VCaP (cell line): ENCODE data around the gene KLHL25.
A peak's percentile ranks its signal among the peaks of the same experiment; 100 is the strongest.

ENCODE experiments used
- H3K27ac ChIP-seq: fragments of 450-650 bp; 2 replicates; pipeline ENCODE4 v1.5.1; 2017
- TF ChIP-seq, protein P1 (sequence below): fragments of 450-650 bp; conservative IDR thresholded peaks from 2 replicates; pipeline ENCODE4 v1.5.1; 2017; ENCODE audit warnings: mild to moderate bottlenecking, moderate library complexity

KLHL25 gene, protein sequence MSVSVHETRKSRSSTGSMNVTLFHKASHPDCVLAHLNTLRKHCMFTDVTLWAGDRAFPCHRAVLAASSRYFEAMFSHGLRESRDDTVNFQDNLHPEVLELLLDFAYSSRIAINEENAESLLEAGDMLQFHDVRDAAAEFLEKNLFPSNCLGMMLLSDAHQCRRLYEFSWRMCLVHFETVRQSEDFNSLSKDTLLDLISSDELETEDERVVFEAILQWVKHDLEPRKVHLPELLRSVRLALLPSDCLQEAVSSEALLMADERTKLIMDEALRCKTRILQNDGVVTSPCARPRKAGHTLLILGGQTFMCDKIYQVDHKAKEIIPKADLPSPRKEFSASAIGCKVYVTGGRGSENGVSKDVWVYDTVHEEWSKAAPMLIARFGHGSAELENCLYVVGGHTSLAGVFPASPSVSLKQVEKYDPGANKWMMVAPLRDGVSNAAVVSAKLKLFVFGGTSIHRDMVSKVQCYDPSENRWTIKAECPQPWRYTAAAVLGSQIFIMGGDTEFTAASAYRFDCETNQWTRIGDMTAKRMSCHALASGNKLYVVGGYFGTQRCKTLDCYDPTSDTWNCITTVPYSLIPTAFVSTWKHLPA

DNA sequence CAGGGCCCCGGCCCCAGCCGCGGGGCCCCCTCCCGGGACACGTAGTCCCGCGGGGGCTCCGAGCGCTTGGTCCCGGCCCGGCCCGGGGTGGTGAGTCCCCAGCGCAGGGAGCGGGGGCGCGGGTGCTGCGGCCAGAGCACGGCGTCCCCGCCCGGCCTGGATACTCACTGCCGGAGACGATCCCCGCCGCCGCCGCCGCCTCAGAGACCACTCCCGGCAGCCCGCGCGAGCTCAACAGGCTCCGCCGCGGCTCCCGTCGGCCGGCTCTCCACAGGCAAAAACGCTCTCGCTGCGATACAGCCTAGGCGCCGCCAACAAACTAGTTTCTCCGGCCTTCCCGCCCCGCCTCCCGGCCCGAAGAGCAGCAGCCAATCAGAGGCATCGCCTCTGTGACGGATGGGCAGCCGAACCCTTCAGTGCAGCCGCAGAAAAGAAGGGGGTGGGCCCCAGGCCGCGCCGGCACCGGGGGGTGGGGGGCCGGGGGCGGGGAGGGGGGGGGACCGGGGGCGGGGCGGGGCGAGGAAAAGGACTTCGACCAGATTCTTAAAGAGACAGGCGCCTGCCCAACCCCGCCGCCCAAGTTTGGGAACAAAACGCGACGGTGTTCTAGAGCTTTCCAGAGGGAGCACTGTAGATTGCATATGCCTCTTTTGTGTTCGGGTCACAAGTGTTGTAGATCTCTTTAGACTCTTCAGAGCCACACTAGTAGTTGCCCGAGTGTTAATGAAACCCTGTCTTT is at the start of gene KLHL25:
Gene KLHL25 (minus strand): TSS at position 328 of the 739 bp plus-strand sequence. CDS start 25,115 bp downstream, outside the sequence.
- peak within 1 kb of the TSS; percentile 94 for H3K27ac ChIP-seq
- TF ChIP-seq, protein P1, sequence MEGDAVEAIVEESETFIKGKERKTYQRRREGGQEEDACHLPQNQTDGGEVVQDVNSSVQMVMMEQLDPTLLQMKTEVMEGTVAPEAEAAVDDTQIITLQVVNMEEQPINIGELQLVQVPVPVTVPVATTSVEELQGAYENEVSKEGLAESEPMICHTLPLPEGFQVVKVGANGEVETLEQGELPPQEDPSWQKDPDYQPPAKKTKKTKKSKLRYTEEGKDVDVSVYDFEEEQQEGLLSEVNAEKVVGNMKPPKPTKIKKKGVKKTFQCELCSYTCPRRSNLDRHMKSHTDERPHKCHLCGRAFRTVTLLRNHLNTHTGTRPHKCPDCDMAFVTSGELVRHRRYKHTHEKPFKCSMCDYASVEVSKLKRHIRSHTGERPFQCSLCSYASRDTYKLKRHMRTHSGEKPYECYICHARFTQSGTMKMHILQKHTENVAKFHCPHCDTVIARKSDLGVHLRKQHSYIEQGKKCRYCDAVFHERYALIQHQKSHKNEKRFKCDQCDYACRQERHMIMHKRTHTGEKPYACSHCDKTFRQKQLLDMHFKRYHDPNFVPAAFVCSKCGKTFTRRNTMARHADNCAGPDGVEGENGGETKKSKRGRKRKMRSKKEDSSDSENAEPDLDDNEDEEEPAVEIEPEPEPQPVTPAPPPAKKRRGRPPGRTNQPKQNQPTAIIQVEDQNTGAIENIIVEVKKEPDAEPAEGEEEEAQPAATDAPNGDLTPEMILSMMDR: no peak

DNA sequence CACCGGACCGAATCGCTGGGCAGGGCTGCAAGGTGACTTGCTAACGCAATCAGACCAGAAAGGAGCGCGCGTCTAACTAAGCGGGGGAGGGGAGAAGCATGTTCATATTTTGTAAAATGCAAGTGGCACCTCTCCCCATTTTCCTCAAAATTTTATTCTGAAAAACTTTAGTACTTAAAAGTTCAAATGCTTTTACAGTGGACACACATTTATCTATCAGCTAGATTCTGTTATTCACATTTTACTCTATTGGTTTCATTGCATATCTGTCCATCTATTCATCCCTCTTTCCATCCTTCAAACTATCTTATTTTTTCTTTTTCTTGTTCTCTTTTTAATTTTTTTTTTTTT is 46.1 kb upstream of the KLHL25 start:
- TF ChIP-seq, protein P1: peak; percentile 21
- peak overlapping the region; percentile 45; the same call in 1 of the 2 replicates for H3K27ac ChIP-seq

DNA sequence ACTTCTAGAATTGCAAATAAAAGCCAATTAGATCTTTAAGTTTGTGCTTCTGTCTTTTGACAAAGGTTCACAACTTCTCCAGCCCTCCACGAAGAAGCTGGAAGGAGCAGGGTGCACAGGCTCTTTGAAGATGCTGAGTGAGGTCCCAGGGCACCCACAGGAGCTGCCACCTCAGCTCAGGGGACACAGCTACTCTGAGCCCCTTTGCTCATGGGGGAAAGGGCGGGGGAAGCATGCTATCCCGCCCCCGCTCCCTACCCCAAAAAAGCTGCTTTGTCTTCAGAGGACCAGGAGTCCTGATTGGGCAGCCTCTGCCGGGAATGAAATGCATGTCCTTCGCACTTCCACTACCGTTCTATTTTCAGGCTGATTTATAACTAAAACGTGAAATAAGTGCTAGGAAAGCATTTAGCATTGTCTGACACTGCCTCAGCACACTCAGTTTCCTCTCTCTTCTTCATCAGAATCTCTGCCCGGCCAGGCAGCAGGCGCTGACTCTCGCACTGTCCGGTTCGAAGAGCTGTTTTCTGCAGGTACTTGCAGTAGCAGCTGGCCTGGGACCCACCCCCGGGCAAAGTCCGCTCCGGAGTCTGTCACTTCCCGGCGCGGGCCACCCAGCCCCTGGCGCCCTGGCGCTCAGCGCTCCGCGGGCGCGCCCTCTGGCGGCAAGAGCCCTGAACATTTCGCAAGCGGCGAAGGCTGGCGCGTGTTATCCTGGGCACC is 45.5 kb upstream of the KLHL25 start:
- H3K27ac ChIP-seq: peak overlapping the region; percentile 45; the same call in 1 of the 2 replicates
- TF ChIP-seq, protein P1: peak; percentile 100

DNA sequence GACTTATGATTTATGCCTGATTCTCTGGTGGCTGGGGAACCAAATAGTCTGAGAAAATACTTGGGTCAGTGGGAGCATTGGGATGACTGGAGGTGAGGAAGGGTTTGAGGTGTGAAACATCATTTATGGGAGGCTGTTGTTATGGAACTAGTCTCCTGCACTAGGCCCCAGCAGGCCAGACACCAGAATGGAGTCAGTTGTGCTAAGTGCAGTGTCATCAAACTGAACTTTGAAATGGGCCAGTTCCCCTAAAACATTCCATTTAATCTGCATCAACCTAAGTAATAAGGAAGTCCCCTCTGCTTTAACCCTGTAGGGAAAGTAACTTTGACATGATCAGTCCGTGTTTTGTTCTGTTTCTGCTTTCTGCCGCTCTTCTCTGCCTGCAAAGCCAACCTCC is 44.9 kb upstream of the KLHL25 start:
- TF ChIP-seq, protein P1: no peak
- H3K27ac ChIP-seq: peak overlapping the region; percentile 45; the same call in 1 of the 2 replicates

DNA sequence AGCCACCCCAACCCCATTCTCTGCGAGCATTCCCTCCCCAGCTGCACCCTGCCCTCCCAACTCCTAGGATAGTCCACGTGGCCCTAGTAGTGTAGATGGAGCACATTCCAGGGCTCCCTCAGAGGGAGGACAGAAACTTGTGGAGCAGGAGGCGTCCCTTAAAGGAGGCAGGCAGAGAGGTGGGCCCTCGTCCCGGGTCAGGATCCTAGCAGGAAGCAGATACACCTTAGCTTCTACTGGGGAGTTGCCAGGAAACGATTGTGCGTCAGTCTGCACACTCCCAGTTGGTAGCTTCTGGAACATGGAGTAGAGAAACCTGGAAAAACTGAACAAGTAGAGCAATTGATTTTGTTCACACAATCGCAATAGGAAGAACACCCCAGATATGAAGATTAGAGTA is 43.9 kb upstream of the KLHL25 start:
- TF ChIP-seq, protein P1: no peak
- no peak overlapping the region for H3K27ac ChIP-seq

DNA sequence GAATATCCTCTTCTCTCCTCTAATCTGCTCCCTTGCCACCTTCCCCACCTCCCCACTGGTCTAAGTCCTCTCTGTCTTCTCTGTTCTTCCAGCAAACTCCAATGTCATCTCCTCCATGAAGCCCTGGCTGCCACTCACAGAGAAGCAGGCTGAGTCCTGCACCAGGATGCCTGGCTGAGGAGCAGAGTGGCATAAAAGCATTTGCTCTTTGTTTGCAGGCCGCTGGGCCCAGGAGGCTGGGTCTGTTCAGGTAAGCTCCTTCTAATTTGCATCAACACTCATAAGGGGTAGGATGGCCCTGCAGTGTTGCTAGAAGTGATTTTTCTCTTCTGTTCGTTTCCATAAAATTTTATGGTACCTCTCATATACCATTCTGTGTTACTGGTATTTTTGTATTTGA is 43.2 kb upstream of the KLHL25 start:
- TF ChIP-seq, protein P1: no peak
- H3K27ac ChIP-seq: no peak overlapping the region; the same call in 1 of the 2 replicates
